ENCODE data around the gene KIAA0753.
"Not testable (repeated sequence)": the region's sequence is repeated elsewhere in the genome, so short reads cannot be mapped to it uniquely, and the experiment has no call there.

The KIAA0753 gene

GRCh38 chr17:6676802-6677157, 36.3 kb upstream of the KIAA0753 start:
- Mint-ChIP-seq H3K4me1 (peaks cover 9% of the 10 kb centered on the region), H3K4me3 (no peak overlapping the region), H3K27ac (no peak overlapping the region), H3K36me3 (no peaks in the 10 kb centered on the region), H3K9me3 (no peaks in the 10 kb centered on the region), H3K27me3 (peaks cover 39% of the 10 kb centered on the region)
- DNase-seq = no peak
- CTCF ChIA-PET = interaction anchor here (1.5 kb wide), 1 partner anchor 10 kb away, joined by 5 read pairs; no protein-coding TSS in a partner anchor

GRCh38 chr17:6675201-6675825, 34.8 kb upstream of the KIAA0753 start:
- Mint-ChIP-seq H3K36me3 (no peaks in the 10 kb centered on the region), H3K9me3 (no peaks in the 10 kb centered on the region), H3K27me3 (peaks cover 32% of the 10 kb centered on the region), H3K4me1 (peaks cover 9% of the 10 kb centered on the region), H3K4me3 (no peak overlapping the region), H3K27ac (no peak overlapping the region)
- no peak for DNase-seq
- CTCF ChIA-PET = no interaction called here

- H3K27me3 Mint-ChIP-seq = peaks cover 28% of the 10 kb centered on the region
- H3K27ac Mint-ChIP-seq = no peak overlapping the region
- H3K4me1 Mint-ChIP-seq = peaks cover 9% of the 10 kb centered on the region
- H3K4me3 Mint-ChIP-seq = no peak overlapping the region
- CTCF ChIA-PET = no interaction called here
- no peaks in the 10 kb centered on the region for H3K36me3 Mint-ChIP-seq
- H3K9me3 Mint-ChIP-seq = no peaks in the 10 kb centered on the region
- no peak for DNase-seq
These were observed 34.1 kb upstream of the KIAA0753 start for GRCh38 chr17:6674586-6674985.

- Mint-ChIP-seq H3K9me3 (no peaks in the 10 kb centered on the region), H3K36me3 (no peaks in the 10 kb centered on the region), H3K4me1 (peaks cover 2% of the 10 kb centered on the region), H3K4me3 (no peak overlapping the region), H3K27ac (no peak overlapping the region), H3K27me3 (peaks cover 3% of the 10 kb centered on the region)
- DNase-seq = no peak
- CTCF ChIA-PET = no interaction called here
These were observed 30.9 kb upstream of the KIAA0753 start for GRCh38 chr17:6671431-6671830.

DNA sequence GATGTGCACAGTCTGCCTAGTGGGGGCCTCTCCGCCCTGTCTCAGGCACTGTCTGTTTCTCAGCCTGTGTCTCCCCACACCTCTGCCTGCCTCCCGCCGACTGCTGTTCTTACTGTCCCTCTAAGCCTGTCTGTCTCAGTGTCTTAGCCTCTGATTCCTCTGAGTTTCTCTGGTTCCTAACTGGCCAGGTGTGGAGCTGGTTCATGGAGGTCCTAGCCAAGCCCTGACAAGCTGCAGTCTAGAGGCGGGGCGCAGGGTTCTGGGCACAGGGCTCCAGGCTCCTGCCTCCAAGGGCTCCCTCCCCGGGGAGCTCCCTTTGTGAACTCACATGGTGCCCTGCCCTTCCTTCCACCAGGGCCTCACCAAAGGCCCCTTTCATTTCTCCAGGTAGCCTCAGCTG, 30.5 kb upstream of the KIAA0753 start:
- Mint-ChIP-seq H3K9me3 (no peaks in the 10 kb centered on the region), H3K27ac (no peak overlapping the region), H3K4me3 (no peak overlapping the region), H3K27me3 (no peaks in the 10 kb centered on the region), H3K4me1 (peaks cover 2% of the 10 kb centered on the region), H3K36me3 (no peaks in the 10 kb centered on the region)
- DNase-seq = no peak
- CTCF ChIA-PET = no interaction called here

DNA sequence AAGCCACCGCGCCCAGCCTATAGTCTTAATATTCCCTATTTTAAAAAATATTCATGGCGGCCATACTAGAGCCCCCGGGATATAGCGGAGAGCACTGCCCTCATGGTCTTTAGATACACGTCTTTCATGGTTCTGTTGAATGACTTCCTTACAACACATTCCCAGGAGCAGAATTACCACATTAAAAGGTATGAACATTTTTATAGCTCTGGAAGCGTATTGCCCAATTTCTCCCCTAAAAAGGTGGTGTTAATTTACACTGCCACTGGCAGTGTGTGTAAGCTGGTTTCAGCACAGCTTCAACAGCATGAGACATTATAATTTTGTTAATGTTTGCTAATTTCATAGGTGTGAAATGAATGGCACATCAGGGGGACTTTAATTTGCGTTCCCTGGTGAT, 30.1 kb upstream of the KIAA0753 start:
- no peaks in the 10 kb centered on the region for H3K9me3 Mint-ChIP-seq
- CTCF ChIA-PET = no interaction called here

GRCh38 chr17:6669479-6670212, 29.1 kb upstream of the KIAA0753 start:
- Mint-ChIP-seq H3K27ac (no peak overlapping the region), H3K36me3 (no peaks in the 10 kb centered on the region), H3K27me3 (no peaks in the 10 kb centered on the region), H3K9me3 (no peaks in the 10 kb centered on the region), H3K4me3 (no peak overlapping the region), H3K4me1 (peaks cover 2% of the 10 kb centered on the region)
- CTCF ChIA-PET = interaction anchor here (0.7 to 1.2 kb wide), 3 partner anchors 28 to 225 kb away, joined by 3 read pairs; no protein-coding TSS in a partner anchor
- no peak for DNase-seq

More for the DNA sequence above, 30.1 kb upstream of the KIAA0753 start:
- no peak for DNase-seq
- Mint-ChIP-seq H3K27me3 (no peaks in the 10 kb centered on the region), H3K4me3 (no peak overlapping the region), H3K36me3 (no peaks in the 10 kb centered on the region), H3K4me1 (peaks cover 2% of the 10 kb centered on the region), H3K27ac (no peak overlapping the region)

GRCh38 chr17:6668727-6669425, 28.4 kb upstream of the KIAA0753 start:
- CTCF ChIA-PET = interaction anchor here (0.7 to 1.2 kb wide), 4 partner anchors 29 to 242 kb away, joined by 3 read pairs; no protein-coding TSS in a partner anchor
- Mint-ChIP-seq H3K9me3 (no peaks in the 10 kb centered on the region), H3K36me3 (no peaks in the 10 kb centered on the region), H3K27me3 (no peaks in the 10 kb centered on the region), H3K27ac (no peak overlapping the region), H3K4me3 (no peak overlapping the region), H3K4me1 (peaks cover 2% of the 10 kb centered on the region)
- DNase-seq = no peak

DNA sequence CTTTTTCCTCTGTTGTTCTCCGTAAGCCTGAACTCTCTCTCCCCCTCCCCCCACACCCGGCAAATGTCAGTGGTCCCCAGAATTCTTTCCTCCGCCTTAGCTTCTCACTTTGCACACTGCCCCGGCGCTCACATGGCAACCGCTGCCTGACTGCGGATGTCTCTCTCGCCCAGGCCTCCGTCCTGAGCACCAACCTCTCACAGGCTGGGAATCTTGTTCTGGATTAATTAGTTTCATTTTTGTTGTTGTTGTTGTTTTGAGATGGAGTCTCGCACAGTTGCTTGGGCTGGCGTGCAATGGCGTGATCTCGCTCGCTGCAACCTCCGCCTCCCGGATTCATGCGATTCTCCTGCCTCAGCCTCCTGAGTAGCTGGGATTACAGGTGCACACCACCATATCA, 27.7 kb upstream of the KIAA0753 start:
- CTCF ChIA-PET = interaction anchor here (1.1 to 3.4 kb wide), 2 partner anchors 226 to 242 kb away, joined by 3 to 8 read pairs; no protein-coding TSS in a partner anchor

GRCh38 chr17:6667516-6667915, 27.0 kb upstream of the KIAA0753 start:
- CTCF ChIA-PET = interaction anchor here (0.9 to 3.4 kb wide), 3 partner anchors 82 to 243 kb away, joined by 3 to 8 read pairs (median 3); no protein-coding TSS in a partner anchor
- Mint-ChIP-seq H3K4me3 (no peak overlapping the region), H3K9me3 (no peaks in the 10 kb centered on the region), H3K27me3 (no peaks in the 10 kb centered on the region), H3K36me3 (no peaks in the 10 kb centered on the region), H3K27ac (no peak overlapping the region), H3K4me1 (peaks cover 3% of the 10 kb centered on the region)
- DNase-seq = no peak

More for the DNA sequence above, 27.7 kb upstream of the KIAA0753 start:
- no peaks in the 10 kb centered on the region for H3K9me3 Mint-ChIP-seq
- H3K4me1 Mint-ChIP-seq = peaks cover 2% of the 10 kb centered on the region
- H3K36me3 Mint-ChIP-seq = no peaks in the 10 kb centered on the region
- H3K4me3 Mint-ChIP-seq = no peak overlapping the region
- no peak for DNase-seq
- peak overlapping the region; percentile 58 for H3K27ac Mint-ChIP-seq
- H3K27me3 Mint-ChIP-seq = no peaks in the 10 kb centered on the region

GRCh38 chr17:6666557-6666956, 26.0 kb upstream of the KIAA0753 start:
- Mint-ChIP-seq H3K27me3 (no peaks in the 10 kb centered on the region), H3K27ac (no peak overlapping the region)

DNA sequence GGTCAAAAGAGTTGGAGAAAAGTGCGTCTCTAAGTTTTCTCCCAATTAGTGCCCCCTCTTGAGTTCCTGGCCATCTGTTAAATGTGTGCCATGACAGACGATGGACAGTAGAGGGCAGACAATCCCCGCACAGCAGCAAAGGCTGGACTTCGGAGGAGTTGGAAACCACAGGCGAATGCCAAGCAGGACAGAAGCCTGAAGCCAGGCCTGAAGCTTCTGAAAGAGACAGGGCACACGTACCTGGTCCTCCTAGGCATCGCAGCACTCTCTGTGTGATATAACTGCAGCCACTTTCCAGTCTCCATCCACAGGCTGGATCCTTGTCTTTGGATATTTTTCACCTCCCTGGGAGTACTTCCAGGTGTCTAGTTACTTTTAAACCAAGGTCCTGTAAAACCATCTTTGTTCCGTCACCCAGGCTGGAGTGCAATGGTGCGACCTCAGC, 25.6 kb upstream of the KIAA0753 start:
- H3K36me3 Mint-ChIP-seq = peaks cover 4% of the 10 kb centered on the region
- H3K9me3 Mint-ChIP-seq = no peaks in the 10 kb centered on the region
- no peak overlapping the region for H3K4me3 Mint-ChIP-seq
- H3K27ac Mint-ChIP-seq = no peak overlapping the region
- peaks cover 12% of the 10 kb centered on the region for H3K4me1 Mint-ChIP-seq
- CTCF ChIA-PET = interaction anchor here (0.8 to 3.4 kb wide), 9 partner anchors 9 to 244 kb away, joined by 3 to 14 read pairs (median 4); partner anchors contain the start of genes KIAA0753 and TEKT1
- DNase-seq = peak; percentile 58
- H3K27me3 Mint-ChIP-seq = no peaks in the 10 kb centered on the region

More at GRCh38 chr17:6666557-6666956, 26.0 kb upstream of the KIAA0753 start:
- Mint-ChIP-seq H3K4me1 (peaks cover 8% of the 10 kb centered on the region), H3K36me3 (peaks cover 1% of the 10 kb centered on the region), H3K9me3 (no peaks in the 10 kb centered on the region), H3K4me3 (no peak overlapping the region)
- CTCF ChIA-PET = interaction anchor here (0.8 to 3.4 kb wide), 10 partner anchors 9 to 244 kb away, joined by 3 to 14 read pairs (median 4); partner anchors contain the start of genes KIAA0753 and TEKT1
- no peak for DNase-seq

- H3K4me3 Mint-ChIP-seq = not testable (repeated sequence)
These were observed 22.7 kb upstream of the KIAA0753 start for GRCh38 chr17:6663200-6663599.

DNA sequence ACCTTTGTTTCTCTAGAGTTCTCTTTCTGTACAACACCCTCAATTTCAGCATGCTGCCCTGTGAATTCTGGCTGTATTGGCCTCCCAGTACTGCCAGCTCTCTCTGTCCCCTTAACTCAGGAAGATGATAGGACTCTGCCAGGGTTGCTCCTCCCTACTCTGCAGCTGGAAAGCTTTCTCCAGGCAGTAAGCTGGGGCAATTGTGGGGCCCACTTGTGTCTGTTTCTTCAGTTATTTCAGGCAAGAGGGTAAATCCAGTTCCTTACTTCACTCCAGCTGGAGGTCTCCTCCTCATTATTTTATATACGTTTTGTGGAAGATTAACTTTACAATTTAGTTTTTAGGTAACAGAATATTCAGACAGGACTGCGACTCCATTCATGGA, 20.9 kb upstream of the KIAA0753 start:
- H3K4me1 Mint-ChIP-seq = peaks cover 40% of the 10 kb centered on the region
- CTCF ChIA-PET = interaction anchor here (0.9 to 1.4 kb wide), 3 partner anchors 40 to 232 kb away, joined by 3 to 5 read pairs (median 3); no protein-coding TSS in a partner anchor

More at GRCh38 chr17:6663200-6663599, 22.7 kb upstream of the KIAA0753 start:
- not testable (repeated sequence) for H3K27ac Mint-ChIP-seq, H3K27me3 Mint-ChIP-seq, DNase-seq, H3K9me3 Mint-ChIP-seq
- H3K4me1 Mint-ChIP-seq = peaks cover 29% of the 10 kb centered on the region
- CTCF ChIA-PET = interaction anchor here (1.2 to 1.3 kb wide), 2 partner anchors 19 to 341 kb away, joined by 3 to 4 read pairs; no protein-coding TSS in a partner anchor
- peaks cover 13% of the 10 kb centered on the region for H3K36me3 Mint-ChIP-seq

More for the DNA sequence above, 20.9 kb upstream of the KIAA0753 start:
- no peak overlapping the region for H3K27ac Mint-ChIP-seq
- H3K4me3 Mint-ChIP-seq = no peak overlapping the region
- no peaks in the 10 kb centered on the region for H3K27me3 Mint-ChIP-seq
- peaks cover 17% of the 10 kb centered on the region for H3K36me3 Mint-ChIP-seq
- H3K9me3 Mint-ChIP-seq = no peaks in the 10 kb centered on the region
- no peak for DNase-seq

Data from activated naive CD4-positive, alpha-beta T cell treated with anti-CD3 and anti-CD28 coated beads, Interleukin-2, amount 10 ng/mL, durations not matched to agents 7 days and 5 days (primary cell).